SK-N-SH (cell line): Measurements from ENCODE around the gene CSNK1G2.

ENCODE experiments used
- PBX3 ChIP-seq: IDR thresholded peaks from 2 replicates; pipeline ENCODE4; 2012
- USF2 ChIP-seq: fragments of 150-350 bp; IDR thresholded peaks from 2 replicates; pipeline ENCODE4 v1.6.1; 2017; ENCODE audit warnings: antibody characterized with exemption, low read length, low read depth, borderline replicate concordance
- TF ChIP-seq, protein P1 (sequence below): fragments of 200-600 bp; sonication (generic); IDR thresholded peaks from 2 replicates; pipeline ENCODE4 v1.6.1; 2017; ENCODE audit warnings: antibody characterized with exemption, mild to moderate bottlenecking, moderate library complexity

- TF ChIP-seq PBX3 (no peak), USF2 (no peak)
- TF ChIP-seq, protein P1, sequence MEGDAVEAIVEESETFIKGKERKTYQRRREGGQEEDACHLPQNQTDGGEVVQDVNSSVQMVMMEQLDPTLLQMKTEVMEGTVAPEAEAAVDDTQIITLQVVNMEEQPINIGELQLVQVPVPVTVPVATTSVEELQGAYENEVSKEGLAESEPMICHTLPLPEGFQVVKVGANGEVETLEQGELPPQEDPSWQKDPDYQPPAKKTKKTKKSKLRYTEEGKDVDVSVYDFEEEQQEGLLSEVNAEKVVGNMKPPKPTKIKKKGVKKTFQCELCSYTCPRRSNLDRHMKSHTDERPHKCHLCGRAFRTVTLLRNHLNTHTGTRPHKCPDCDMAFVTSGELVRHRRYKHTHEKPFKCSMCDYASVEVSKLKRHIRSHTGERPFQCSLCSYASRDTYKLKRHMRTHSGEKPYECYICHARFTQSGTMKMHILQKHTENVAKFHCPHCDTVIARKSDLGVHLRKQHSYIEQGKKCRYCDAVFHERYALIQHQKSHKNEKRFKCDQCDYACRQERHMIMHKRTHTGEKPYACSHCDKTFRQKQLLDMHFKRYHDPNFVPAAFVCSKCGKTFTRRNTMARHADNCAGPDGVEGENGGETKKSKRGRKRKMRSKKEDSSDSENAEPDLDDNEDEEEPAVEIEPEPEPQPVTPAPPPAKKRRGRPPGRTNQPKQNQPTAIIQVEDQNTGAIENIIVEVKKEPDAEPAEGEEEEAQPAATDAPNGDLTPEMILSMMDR = no peak
Observed at GRCh38 chr19:1985588-1986356, 44.8 kb downstream of the CSNK1G2 start.
